GM21529 (cell line): Measurements from ENCODE around the gene CLDND1.
"Not testable (repeated sequence)": the region's sequence is repeated elsewhere in the genome, so short reads cannot be mapped to it uniquely, and the experiment has no call there.

Source experiments
- ATAC-seq: cut with Tn5 transposase; IDR thresholded peaks from one replicate; pipeline ENCODE4 v1.9.1; 2021; ENCODE audit not compliant: unreplicated experiment

CLDND1 gene

GRCh38 chr3:98522544-98523281 lies at the start of gene CLDND1:
CLDND1 (minus strand) TSS chr3:98522902; CDS start chr3:98521424, 1,478 bp downstream.
- ATAC-seq, result peak; percentile 84

DNA sequence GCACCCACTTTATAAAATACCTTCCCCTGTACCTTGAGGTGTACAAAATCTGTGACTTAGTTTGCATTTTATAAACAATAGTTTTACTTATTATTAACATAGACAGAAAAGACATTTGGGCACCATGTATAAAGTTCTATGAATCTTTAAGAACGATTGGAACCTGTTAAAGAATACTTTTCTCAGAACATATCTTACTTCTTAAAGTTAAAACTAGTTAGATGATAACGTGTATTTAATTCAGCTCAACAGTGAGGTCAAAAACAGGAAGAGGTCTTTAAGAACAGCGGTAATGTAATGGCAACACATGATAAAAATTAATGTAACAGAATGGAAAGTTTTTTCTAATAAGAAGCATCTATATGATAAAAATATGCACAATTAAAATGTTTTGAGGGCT lies 45.7 kb upstream of the CLDND1 start:
- ATAC-seq, result no peak

DNA sequence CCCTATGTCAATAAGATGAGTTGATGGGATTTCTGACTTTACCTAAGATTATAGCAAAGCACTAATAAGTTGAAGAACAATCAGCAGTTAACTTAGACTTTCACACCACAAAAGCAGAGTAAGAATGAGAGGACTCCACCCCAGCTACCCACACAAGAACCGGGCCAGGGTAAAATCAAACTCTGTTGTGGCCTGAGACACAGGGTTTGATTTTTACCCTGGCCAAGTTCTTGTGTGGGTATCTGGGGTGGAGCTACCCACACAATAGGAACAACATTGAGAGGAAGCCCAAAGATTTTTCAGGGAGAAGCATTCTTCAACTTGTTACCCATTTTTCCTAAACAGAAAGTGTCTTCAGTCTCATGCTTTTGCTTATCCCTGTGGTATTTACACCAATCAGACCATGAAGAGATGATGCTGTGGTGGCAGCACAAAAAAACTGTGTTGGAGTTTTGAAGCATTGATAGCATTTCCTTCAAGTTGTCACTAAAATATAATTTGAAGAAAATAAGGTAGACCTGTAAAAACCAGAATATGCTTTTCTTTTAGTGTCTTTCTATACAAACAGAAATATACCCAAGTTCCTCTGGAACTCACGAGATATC lies 45.1 kb upstream of the CLDND1 start:
- ATAC-seq, result peak; percentile 25

DNA sequence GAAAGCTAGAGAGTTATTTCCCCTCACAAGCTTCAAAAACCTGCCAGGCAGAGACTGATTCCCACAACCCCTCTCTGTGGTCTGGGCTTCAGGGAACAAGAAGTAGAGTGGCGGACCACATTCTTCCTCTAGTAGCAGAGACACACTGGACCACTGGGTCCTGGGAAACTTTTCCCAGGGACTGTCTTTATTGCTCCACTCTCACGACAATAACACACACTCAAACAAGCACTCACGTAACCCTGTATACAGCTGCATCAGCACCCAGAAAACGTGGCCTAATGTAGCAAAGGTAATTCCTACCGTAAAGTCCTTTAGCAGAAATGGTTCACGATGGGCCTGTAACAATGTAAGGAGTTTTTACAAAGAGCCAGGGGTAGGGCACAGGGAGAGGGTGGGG lies 43.1 kb upstream of the CLDND1 start:
- no peak for ATAC-seq

GRCh38 chr3:98565237-98565643 lies 42.5 kb upstream of the CLDND1 start:
- no peak for ATAC-seq

- peak; percentile 4 for ATAC-seq
These were observed 41.7 kb upstream of the CLDND1 start for GRCh38 chr3:98564282-98565005.

- peak; percentile 55 for ATAC-seq
These were observed 41.1 kb upstream of the CLDND1 start for GRCh38 chr3:98563661-98564281.

GRCh38 chr3:98561727-98562521 lies 39.2 kb upstream of the CLDND1 start:
- peak; percentile 13 for ATAC-seq

GRCh38 chr3:98560911-98561310 lies 38.2 kb upstream of the CLDND1 start:
- ATAC-seq, result no peak

- ATAC-seq, result not testable (repeated sequence)
These were observed 37.1 kb upstream of the CLDND1 start for GRCh38 chr3:98559769-98560168.

- ATAC-seq, result no peak
These were observed 35.6 kb upstream of the CLDND1 start for GRCh38 chr3:98558100-98558827.

GRCh38 chr3:98557324-98558010 lies 34.8 kb upstream of the CLDND1 start:
- ATAC-seq, result peak; percentile 25

GRCh38 chr3:98556164-98557130 lies 33.7 kb upstream of the CLDND1 start:
- ATAC-seq, result peak; percentile 77

GRCh38 chr3:98555025-98555379 lies 32.3 kb upstream of the CLDND1 start:
- ATAC-seq, result no peak

- ATAC-seq, result no peak
These were observed 31.9 kb upstream of the CLDND1 start for GRCh38 chr3:98554580-98554979.

- no peak for ATAC-seq
These were observed 31.1 kb upstream of the CLDND1 start for GRCh38 chr3:98553753-98554152.

DNA sequence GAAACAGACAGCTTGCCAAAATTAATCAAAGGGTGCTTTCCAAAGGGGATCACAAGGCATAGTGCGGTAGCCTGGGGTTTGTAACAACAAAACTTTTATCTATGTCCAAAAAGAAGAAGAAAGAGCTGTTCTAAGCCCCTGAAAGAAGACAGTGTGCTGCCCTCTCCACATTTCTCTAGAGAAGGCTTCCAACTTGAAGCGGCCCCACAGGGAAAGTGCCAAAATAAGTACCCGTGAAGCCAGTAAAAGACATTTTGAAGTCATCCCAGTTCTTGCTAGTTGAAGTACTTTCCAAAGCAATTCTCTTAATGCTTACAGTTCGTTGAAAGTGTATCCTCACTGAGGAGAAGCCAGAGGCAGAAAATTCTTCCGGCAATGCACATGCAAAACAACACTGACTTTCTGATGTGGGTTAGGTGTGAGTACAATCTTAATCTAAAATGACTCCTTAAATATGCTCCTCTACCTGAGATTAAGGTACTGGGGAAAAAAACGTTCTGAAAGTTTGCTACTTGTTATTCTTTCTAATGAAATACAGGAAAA lies 30.4 kb upstream of the CLDND1 start:
- ATAC-seq, result no peak
